ENCODE data around the gene CHN1.

Gene CHN1

DNA sequence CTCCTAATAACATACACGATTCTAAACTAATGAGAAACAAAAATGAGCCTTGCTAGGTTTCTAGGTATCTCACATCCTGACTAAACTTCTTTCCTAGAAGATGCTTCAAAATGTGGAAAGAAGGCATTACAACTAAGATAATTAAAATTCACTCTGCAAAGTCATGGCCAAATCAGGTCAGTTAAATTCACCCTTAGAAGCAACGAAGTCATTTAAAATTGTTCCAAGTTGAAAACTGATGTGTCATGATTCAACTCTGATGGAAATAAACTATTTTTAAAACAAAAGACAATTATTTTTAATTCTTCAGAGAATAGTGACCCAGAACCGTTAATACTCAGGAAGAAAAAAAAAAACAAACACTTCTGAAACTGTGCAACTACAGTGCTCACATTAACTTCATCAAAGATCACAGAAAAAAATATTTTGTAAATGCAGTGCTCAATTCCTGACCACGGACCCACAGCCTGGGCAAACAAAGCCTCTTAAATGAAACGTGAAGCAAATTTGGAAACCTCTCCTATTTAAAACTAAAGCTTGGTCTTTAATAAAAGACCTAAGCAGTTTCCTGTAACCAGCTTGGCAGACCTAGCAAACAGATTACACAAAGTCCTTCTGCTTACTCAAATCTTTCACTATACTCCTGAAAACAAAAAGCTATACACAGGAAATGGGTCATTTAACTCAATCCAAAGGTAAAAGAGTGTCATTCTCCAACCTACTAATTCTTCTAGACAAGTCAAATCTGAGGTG is 39.0 kb downstream of the CHN1 start:
- peak; percentile 37 for DNase-seq
- Histone ChIP-seq H3K79me1 (ENCODE audit: low read length) (peaks cover 2% of the 10 kb centered on the region), H3K18ac (ENCODE audit: low read length) (peak overlapping the region; percentile 80), H3K9ac (ENCODE audit: low read length) (peak overlapping the region; percentile 18), H3K4me3 (ENCODE audit: low read length) (no peak overlapping the region), H3K23ac (ENCODE audit: low read length) (no peak overlapping the region), H3K27ac (ENCODE audit: low read depth, low read length) (peak overlapping the region; percentile 73), H3K4ac (ENCODE audit: low read depth, low read length) (no peak overlapping the region), H2BK15ac (replicated peaks; ENCODE audit: low read depth) (peak overlapping the region; percentile 36), H3K56ac (ENCODE audit: low read length) (peak overlapping the region; percentile 76), H4K8ac (ENCODE audit: low read depth, low read length) (no peak overlapping the region), H2AK5ac (ENCODE audit: low read length) (no peak overlapping the region), H3K27me3 (ENCODE audit: insufficient read depth, low read length, poor library complexity) (no peaks in the 10 kb centered on the region), H3K4me1 (ENCODE audit: control insufficient read depth, low read depth, low read length) (peaks cover 8% of the 10 kb centered on the region), H3K4me2 (ENCODE audit: low read length) (no peak overlapping the region), H4K5ac (ENCODE audit: low read length) (no peak overlapping the region), H2BK5ac (ENCODE audit: low read length) (no peak overlapping the region), H3K36me3 (ENCODE audit: control insufficient read depth, insufficient read depth, low read length) (no peaks in the 10 kb centered on the region), H3K79me2 (ENCODE audit: control insufficient read depth, insufficient read depth, low read length) (peaks cover 33% of the 10 kb centered on the region), H2BK120ac (ENCODE audit: low read depth, low read length) (no peak overlapping the region)
- WGBS (ENCODE audit: extremely low coverage, insufficient coverage, low lambda C conversion rate), result no CpG with 5 or more reads among the region's 5 CpGs

DNA sequence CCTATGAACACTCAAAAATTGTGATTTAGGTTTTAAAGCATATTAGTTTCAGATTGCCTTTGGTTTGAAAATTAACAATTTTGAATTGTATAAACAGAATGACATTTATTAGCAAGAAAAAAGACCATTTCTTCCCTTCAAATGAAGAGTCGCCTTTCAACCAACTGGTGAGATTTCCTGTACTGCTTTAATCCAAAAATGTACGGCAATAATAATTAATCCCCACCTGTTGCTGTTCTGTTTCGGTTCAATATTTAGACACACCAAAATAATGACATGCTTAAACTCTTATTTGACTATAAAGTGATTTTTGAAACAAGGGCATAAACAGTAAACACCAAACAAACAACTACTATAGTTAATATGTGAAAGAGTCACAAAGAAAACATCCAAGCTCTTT is 39.6 kb downstream of the CHN1 start:
- H2BK5ac ChIP-seq (ENCODE audit: low read length), result no peak overlapping the region
- H3K4me2 ChIP-seq (ENCODE audit: low read length), result no peak overlapping the region
- no peak overlapping the region for H2AK5ac ChIP-seq (ENCODE audit: low read length)
- H3K4ac ChIP-seq (ENCODE audit: low read depth, low read length), result no peak overlapping the region
- no peaks in the 10 kb centered on the region for H3K36me3 ChIP-seq (ENCODE audit: control insufficient read depth, insufficient read depth, low read length)
- H3K4me1 ChIP-seq (ENCODE audit: control insufficient read depth, low read depth, low read length), result peaks cover 8% of the 10 kb centered on the region
- no peak overlapping the region for H3K9ac ChIP-seq (ENCODE audit: low read length)
- H3K18ac ChIP-seq (ENCODE audit: low read length), result no peak overlapping the region
- no peak overlapping the region for H4K5ac ChIP-seq (ENCODE audit: low read length)
- H2BK15ac ChIP-seq (replicated peaks; ENCODE audit: low read depth), result no peak overlapping the region
- H3K79me1 ChIP-seq (ENCODE audit: low read length), result peaks cover 2% of the 10 kb centered on the region
- H3K27ac ChIP-seq (ENCODE audit: low read depth, low read length), result no peak overlapping the region
- no CpG with 5 or more reads among the region's 3 CpGs for WGBS (ENCODE audit: extremely low coverage, insufficient coverage, low lambda C conversion rate)
- H3K4me3 ChIP-seq (ENCODE audit: low read length), result no peak overlapping the region
- H3K27me3 ChIP-seq (ENCODE audit: insufficient read depth, low read length, poor library complexity), result no peaks in the 10 kb centered on the region
- H3K56ac ChIP-seq (ENCODE audit: low read length), result no peak overlapping the region
- DNase-seq, result no peak
- no peak overlapping the region for H4K8ac ChIP-seq (ENCODE audit: low read depth, low read length)
- no peak overlapping the region for H2BK120ac ChIP-seq (ENCODE audit: low read depth, low read length)
- peaks cover 33% of the 10 kb centered on the region for H3K79me2 ChIP-seq (ENCODE audit: control insufficient read depth, insufficient read depth, low read length)
- no peak overlapping the region for H3K23ac ChIP-seq (ENCODE audit: low read length)

DNA sequence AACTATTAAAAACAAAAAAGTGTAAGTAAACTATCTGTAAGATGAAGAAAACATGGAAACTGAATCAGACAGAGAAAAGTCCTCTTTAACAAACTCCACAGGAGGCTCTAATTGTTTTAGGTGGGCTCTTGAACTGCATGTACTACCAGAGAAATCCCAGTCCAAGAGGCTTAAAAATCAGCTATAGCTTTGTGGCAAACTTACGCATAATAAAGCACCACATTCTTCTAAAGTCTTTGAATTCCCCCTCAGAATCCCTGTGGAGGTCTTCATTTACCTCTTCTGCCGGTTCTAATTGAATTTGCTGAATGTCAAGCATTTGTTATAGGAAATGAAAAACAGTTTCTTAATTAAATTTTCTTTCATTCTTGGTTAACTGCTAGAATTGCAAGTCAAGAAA is 40.8 kb downstream of the CHN1 start:
- Histone ChIP-seq H3K4me1 (ENCODE audit: control insufficient read depth, low read depth, low read length) (peaks cover 13% of the 10 kb centered on the region), H3K4me2 (ENCODE audit: low read length) (no peak overlapping the region), H4K5ac (ENCODE audit: low read length) (no peak overlapping the region), H3K27me3 (ENCODE audit: insufficient read depth, low read length, poor library complexity) (no peaks in the 10 kb centered on the region), H3K56ac (ENCODE audit: low read length) (no peak overlapping the region), H3K27ac (ENCODE audit: low read depth, low read length) (no peak overlapping the region), H4K8ac (ENCODE audit: low read depth, low read length) (no peak overlapping the region), H2BK15ac (replicated peaks; ENCODE audit: low read depth) (no peak overlapping the region), H3K9ac (ENCODE audit: low read length) (no peak overlapping the region), H3K36me3 (ENCODE audit: control insufficient read depth, insufficient read depth, low read length) (no peaks in the 10 kb centered on the region), H3K23ac (ENCODE audit: low read length) (no peak overlapping the region), H2BK120ac (ENCODE audit: low read depth, low read length) (no peak overlapping the region), H3K4me3 (ENCODE audit: low read length) (no peak overlapping the region), H3K79me1 (ENCODE audit: low read length) (peaks cover 2% of the 10 kb centered on the region), H3K18ac (ENCODE audit: low read length) (no peak overlapping the region), H2BK5ac (ENCODE audit: low read length) (no peak overlapping the region), H3K79me2 (ENCODE audit: control insufficient read depth, insufficient read depth, low read length) (peaks cover 29% of the 10 kb centered on the region), H3K4ac (ENCODE audit: low read depth, low read length) (no peak overlapping the region), H2AK5ac (ENCODE audit: low read length) (no peak overlapping the region)
- peak; percentile 76 for DNase-seq
- no CpG with 5 or more reads among the region's 2 CpGs for WGBS (ENCODE audit: extremely low coverage, insufficient coverage, low lambda C conversion rate)

GRCh38 chr2:174963437-174964400 is 41.5 kb downstream of the CHN1 start:
- Histone ChIP-seq H3K4me2 (ENCODE audit: low read length) (no peak overlapping the region), H3K79me1 (ENCODE audit: low read length) (peaks cover 1% of the 10 kb centered on the region), H4K5ac (ENCODE audit: low read length) (no peak overlapping the region), H3K4me1 (ENCODE audit: control insufficient read depth, low read depth, low read length) (peaks cover 14% of the 10 kb centered on the region), H3K18ac (ENCODE audit: low read length) (peak overlapping the region; percentile 20), H3K9ac (ENCODE audit: low read length) (no peak overlapping the region), H2AK5ac (ENCODE audit: low read length) (no peak overlapping the region), H2BK120ac (ENCODE audit: low read depth, low read length) (no peak overlapping the region), H3K4me3 (ENCODE audit: low read length) (no peak overlapping the region), H4K8ac (ENCODE audit: low read depth, low read length) (no peak overlapping the region), H3K36me3 (ENCODE audit: control insufficient read depth, insufficient read depth, low read length) (no peaks in the 10 kb centered on the region), H3K56ac (ENCODE audit: low read length) (peak overlapping the region; percentile 30), H2BK15ac (replicated peaks; ENCODE audit: low read depth) (no peak overlapping the region), H3K23ac (ENCODE audit: low read length) (no peak overlapping the region), H3K27me3 (ENCODE audit: insufficient read depth, low read length, poor library complexity) (no peaks in the 10 kb centered on the region), H3K27ac (ENCODE audit: low read depth, low read length) (peak overlapping the region; percentile 1), H2BK5ac (ENCODE audit: low read length) (peak overlapping the region; percentile 5), H3K4ac (ENCODE audit: low read depth, low read length) (no peak overlapping the region), H3K79me2 (ENCODE audit: control insufficient read depth, insufficient read depth, low read length) (peaks cover 27% of the 10 kb centered on the region)
- peak; percentile 58 for DNase-seq
- WGBS (ENCODE audit: extremely low coverage, insufficient coverage, low lambda C conversion rate), result no CpG with 5 or more reads among the region's 7 CpGs

DNA sequence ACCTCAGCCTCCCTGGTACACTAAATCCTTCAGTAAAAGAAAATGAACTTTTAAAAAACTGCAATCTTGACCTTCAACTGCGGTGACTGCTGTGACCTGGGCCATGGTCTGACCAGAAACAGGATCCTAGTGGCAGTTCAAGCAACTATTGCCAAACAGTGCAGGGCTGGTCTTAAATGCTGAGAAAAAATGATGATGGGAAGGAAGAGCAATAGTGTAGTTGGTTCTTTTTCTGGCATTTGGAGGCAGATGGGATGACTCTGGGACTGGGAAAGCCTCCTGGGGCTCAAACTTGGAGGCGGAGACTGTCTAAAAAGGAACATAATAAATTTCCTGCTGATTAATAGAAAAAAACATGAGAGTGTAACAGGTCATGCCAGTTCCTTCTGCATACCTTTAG is 45.4 kb downstream of the CHN1 start:
- no peak overlapping the region for H3K4ac ChIP-seq (ENCODE audit: low read depth, low read length)
- H3K79me2 ChIP-seq (ENCODE audit: control insufficient read depth, insufficient read depth, low read length), result peaks cover 34% of the 10 kb centered on the region
- H4K8ac ChIP-seq (ENCODE audit: low read depth, low read length), result no peak overlapping the region
- no peaks in the 10 kb centered on the region for H3K36me3 ChIP-seq (ENCODE audit: control insufficient read depth, insufficient read depth, low read length)
- H3K79me1 ChIP-seq (ENCODE audit: low read length), result peaks cover 3% of the 10 kb centered on the region
- peak overlapping the region; percentile 70 for H3K18ac ChIP-seq (ENCODE audit: low read length)
- H3K27me3 ChIP-seq (ENCODE audit: insufficient read depth, low read length, poor library complexity), result no peaks in the 10 kb centered on the region
- no peak overlapping the region for H3K56ac ChIP-seq (ENCODE audit: low read length)
- H3K9ac ChIP-seq (ENCODE audit: low read length), result peak overlapping the region; percentile 3
- H3K23ac ChIP-seq (ENCODE audit: low read length), result no peak overlapping the region
- no peak overlapping the region for H2BK15ac ChIP-seq (replicated peaks; ENCODE audit: low read depth)
- no peak overlapping the region for H4K5ac ChIP-seq (ENCODE audit: low read length)
- H3K4me1 ChIP-seq (ENCODE audit: control insufficient read depth, low read depth, low read length), result peaks cover 8% of the 10 kb centered on the region
- H3K4me3 ChIP-seq (ENCODE audit: low read length), result no peak overlapping the region
- no peak for DNase-seq
- H2BK5ac ChIP-seq (ENCODE audit: low read length), result no peak overlapping the region
- no peak overlapping the region for H2AK5ac ChIP-seq (ENCODE audit: low read length)
- H3K4me2 ChIP-seq (ENCODE audit: low read length), result no peak overlapping the region
- no CpG with 5 or more reads among the region's 2 CpGs for WGBS (ENCODE audit: extremely low coverage, insufficient coverage, low lambda C conversion rate)
- no peak overlapping the region for H3K27ac ChIP-seq (ENCODE audit: low read depth, low read length)
- no peak overlapping the region for H2BK120ac ChIP-seq (ENCODE audit: low read depth, low read length)
